Thyroid gland (tissue), 4 donors: ENCODE data around the gene SCAPER.

Source experiments
- POLR2A ChIP-seq, 2 donors: fragments of 450-650 bp; IDR thresholded peaks; one replicate each; pipeline ENCODE4 v1.6.1; 2017; ENCODE audit warnings: antibody characterized with exemption in 2 of 2, mild to moderate bottlenecking in 2 of 2, moderate library complexity in 1 of 2
- TF ChIP-seq, protein P1 (sequence below), 6 experiments: fragments of 200-600 bp in 3 of 6; fragments of 450-650 bp in 3 of 6; sonication (generic) in 3 of 6; IDR thresholded peaks; one replicate each; pipeline ENCODE4 v1.5.1; 2016 to 2019; ENCODE audit warnings: antibody characterized with exemption in 6 of 6, mild to moderate bottlenecking in 2 of 6, inconsistent platforms in 1 of 6, moderate library complexity in 1 of 6

DNA sequence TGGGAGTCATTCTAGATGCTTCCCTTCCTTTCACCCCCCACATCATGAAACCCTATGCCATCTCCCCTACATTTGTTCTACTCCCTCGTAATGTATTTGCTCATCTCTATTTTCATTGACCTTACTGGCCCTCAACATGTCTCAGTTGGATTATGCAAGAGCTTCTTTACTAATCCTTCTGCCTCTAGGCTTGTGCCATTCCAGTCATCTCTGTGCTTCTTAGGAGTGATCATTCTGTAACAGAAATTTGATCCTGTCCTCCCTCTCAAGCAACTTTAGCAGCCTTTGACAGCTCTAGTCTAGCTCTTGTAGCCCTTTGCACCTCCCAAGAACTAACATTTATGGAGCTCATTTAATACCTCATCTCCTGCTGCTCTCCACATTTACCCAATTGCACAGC lies 503.9 kb downstream of the SCAPER start:
- TF ChIP-seq POLR2A (IDR thresholded peaks at IDR 0.05), result no peak
- TF ChIP-seq, protein P1, sequence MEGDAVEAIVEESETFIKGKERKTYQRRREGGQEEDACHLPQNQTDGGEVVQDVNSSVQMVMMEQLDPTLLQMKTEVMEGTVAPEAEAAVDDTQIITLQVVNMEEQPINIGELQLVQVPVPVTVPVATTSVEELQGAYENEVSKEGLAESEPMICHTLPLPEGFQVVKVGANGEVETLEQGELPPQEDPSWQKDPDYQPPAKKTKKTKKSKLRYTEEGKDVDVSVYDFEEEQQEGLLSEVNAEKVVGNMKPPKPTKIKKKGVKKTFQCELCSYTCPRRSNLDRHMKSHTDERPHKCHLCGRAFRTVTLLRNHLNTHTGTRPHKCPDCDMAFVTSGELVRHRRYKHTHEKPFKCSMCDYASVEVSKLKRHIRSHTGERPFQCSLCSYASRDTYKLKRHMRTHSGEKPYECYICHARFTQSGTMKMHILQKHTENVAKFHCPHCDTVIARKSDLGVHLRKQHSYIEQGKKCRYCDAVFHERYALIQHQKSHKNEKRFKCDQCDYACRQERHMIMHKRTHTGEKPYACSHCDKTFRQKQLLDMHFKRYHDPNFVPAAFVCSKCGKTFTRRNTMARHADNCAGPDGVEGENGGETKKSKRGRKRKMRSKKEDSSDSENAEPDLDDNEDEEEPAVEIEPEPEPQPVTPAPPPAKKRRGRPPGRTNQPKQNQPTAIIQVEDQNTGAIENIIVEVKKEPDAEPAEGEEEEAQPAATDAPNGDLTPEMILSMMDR (IDR thresholded peaks at IDR 0.05), result no peak
